22Rv1 (cell line): ENCODE measurements around the gene NT5DC3.

Experiments
- CTCF ChIP-seq: fragments of 450-650 bp; IDR thresholded peaks from 2 replicates; pipeline ENCODE4 v1.5.1; 2017; ENCODE audit warnings: mild to moderate bottlenecking
- ZFX ChIP-seq: fragments of 450-650 bp; IDR thresholded peaks from 2 replicates; pipeline ENCODE4 v1.6.1; 2017; ENCODE audit warnings: antibody characterized with exemption, borderline replicate concordance

DNA sequence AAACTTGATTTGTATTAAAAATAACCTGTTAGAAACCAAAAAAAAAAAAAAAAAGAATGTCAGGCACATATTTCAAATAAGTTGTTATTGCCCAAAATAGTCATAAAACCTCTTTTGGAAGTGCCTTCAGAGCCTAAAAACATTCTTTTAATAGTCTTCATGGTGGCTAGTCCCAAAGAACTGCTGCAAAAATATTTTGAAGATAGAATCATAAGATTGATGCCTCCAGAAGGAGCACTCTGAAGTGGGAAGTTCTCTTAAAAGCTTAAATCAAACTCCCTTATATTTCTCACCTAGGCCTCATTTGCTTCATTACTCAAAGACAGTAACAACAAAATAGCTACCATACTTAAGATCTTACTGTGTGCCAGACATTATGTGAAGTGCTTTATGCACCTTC, 27.2 kb upstream of the NT5DC3 start:
- TF ChIP-seq CTCF = no peak
- TF ChIP-seq ZFX = no peak
